COLO668 (cell line): ENCODE results near the gene MS4A6A.
"Not testable (repeated sequence)": the region's sequence is repeated elsewhere in the genome, so short reads cannot be mapped to it uniquely, and the experiment has no call there.

ENCODE experiments used
- DNase-seq: peaks from one replicate; lab custom pipeline; 2025; ENCODE audit not compliant: unreplicated experiment; lab: John Stamatoyannopoulos, UW

Gene MS4A6A

GRCh38 chr11:60130496-60130895, 52.4 kb downstream of the MS4A6A start:
- DNase-seq, result peak; percentile 3

GRCh38 chr11:60129853-60130252, 53.0 kb downstream of the MS4A6A start:
- DNase-seq, result no peak

DNA sequence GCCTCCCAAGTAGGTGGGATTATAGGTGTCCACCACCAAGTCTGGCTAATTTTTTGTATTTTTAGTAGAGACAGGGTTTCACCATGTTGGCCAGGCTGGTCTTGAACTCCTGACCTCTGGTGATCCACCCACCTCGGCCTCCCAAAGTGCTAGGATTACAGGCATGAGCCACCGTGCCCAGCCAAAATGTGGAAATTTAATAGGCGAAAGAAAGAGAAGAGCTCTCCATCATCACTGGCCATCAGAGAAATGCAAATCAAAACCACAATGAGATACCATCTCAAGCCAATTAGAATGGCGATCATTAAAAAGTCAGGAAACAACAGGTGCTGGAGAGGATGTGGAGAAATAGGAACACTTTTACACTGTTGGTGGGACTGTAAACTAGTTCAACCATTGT, 54.0 kb downstream of the MS4A6A start:
- DNase-seq, result not testable (repeated sequence)

GRCh38 chr11:60128376-60128775, 54.5 kb downstream of the MS4A6A start:
- DNase-seq, result no peak

- DNase-seq, result no peak
Measured at GRCh38 chr11:60127311-60127811, 55.5 kb downstream of the MS4A6A start.

GRCh38 chr11:60125956-60126585, 56.8 kb downstream of the MS4A6A start:
- no peak for DNase-seq

DNA sequence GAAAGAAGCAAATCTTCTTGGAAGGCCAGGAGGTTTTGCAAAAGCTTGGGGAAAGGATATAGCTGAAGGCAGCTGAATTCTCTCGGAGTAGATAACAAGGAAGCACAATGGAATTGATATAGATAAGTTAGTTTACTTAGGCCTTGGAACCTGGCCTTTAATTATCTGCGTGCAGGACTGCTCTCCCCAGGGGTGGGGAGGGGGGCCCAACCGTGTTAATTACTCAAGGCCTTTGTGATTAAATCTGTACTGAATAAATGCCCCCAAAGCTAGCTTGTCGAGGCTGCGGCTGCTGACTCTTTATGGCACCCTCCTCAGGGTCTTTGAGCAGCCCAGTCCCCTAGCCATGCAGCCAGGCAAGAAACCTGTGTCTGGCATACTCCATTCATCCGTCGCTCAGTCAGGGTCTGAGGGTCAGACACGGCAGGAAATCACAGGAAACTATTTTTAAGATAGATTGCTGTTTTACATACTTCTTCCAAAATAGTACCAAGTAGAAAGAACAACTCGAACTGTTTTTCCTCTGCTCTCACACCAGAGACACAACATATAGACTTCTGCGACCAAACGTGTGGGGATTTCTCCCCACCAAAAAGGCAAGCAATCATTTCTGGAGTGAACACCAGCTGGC, 58.0 kb downstream of the MS4A6A start:
- no peak for DNase-seq
